ENCODE data around the gene DDX41.

Gene DDX41

GRCh38 chr5:177477701-177478477 is 38.9 kb downstream of the DDX41 start:
- no peak for DNase-seq (ENCODE audit: extremely low read depth, low read depth)
- TF ChIP-seq CTCF (IDR thresholded peaks at IDR 0.05; ENCODE audit: low read depth, low read length) = no peak

GRCh38 chr5:177476531-177477233 is 40.1 kb downstream of the DDX41 start:
- no peak for DNase-seq (ENCODE audit: extremely low read depth, low read depth)

GRCh38 chr5:177475563-177476427 is 41.0 kb downstream of the DDX41 start:
- no peak for DNase-seq (ENCODE audit: extremely low read depth, low read depth)
- TF ChIP-seq CTCF (IDR thresholded peaks at IDR 0.05; ENCODE audit: low read depth, low read length) = no peak

More at GRCh38 chr5:177476531-177477233, 40.1 kb downstream of the DDX41 start:
- no peak for TF ChIP-seq CTCF (IDR thresholded peaks at IDR 0.05; ENCODE audit: low read depth, low read length)

- TF ChIP-seq CTCF (IDR thresholded peaks at IDR 0.05; ENCODE audit: low read depth, low read length) = no peak
- no peak for DNase-seq (ENCODE audit: extremely low read depth, low read depth)
Observed at GRCh38 chr5:177474846-177475562, 41.8 kb downstream of the DDX41 start.

- DNase-seq (ENCODE audit: extremely low read depth, low read depth) = no peak
- TF ChIP-seq CTCF (IDR thresholded peaks at IDR 0.05; ENCODE audit: low read depth, low read length) = no peak
Observed at GRCh38 chr5:177474002-177474476, 42.7 kb downstream of the DDX41 start.

GRCh38 chr5:177473443-177474001 is 43.2 kb downstream of the DDX41 start, which contains the start of gene DBN1:
Gene DBN1 (minus strand): TSS chr5:177473634. CDS start chr5:177473521, 113 bp downstream.
- no peak for TF ChIP-seq CTCF (IDR thresholded peaks at IDR 0.05; ENCODE audit: low read depth, low read length)
- DNase-seq (ENCODE audit: extremely low read depth, low read depth) = no peak
